Measurements from ENCODE around the gene STK31.
"Not testable (repeated sequence)": the region's sequence is repeated elsewhere in the genome, so short reads cannot be mapped to it uniquely, and the experiment has no call there.

The STK31 gene

GRCh38 chr7:23712368-23713284 is 2.6 kb downstream of the STK31 start:
- no peak for DNase-seq (ENCODE audit: low read depth, low spot score)

- DNase-seq (ENCODE audit: low read depth, low spot score), result no peak
These were observed 3.5 kb downstream of the STK31 start for GRCh38 chr7:23713285-23714149.

- DNase-seq (ENCODE audit: low read depth, low spot score), result no peak
These were observed 4.1 kb downstream of the STK31 start for GRCh38 chr7:23714150-23714464.

- no peak for DNase-seq (ENCODE audit: low read depth, low spot score)
These were observed 4.6 kb downstream of the STK31 start for GRCh38 chr7:23714579-23714978.

GRCh38 chr7:23715099-23715498 is 5.1 kb downstream of the STK31 start:
- no peak for DNase-seq (ENCODE audit: low read depth, low spot score)

GRCh38 chr7:23717788-23718187 is 7.8 kb downstream of the STK31 start:
- no peak for DNase-seq (ENCODE audit: low read depth, low spot score)

- DNase-seq (ENCODE audit: low read depth, low spot score), result no peak
These were observed 11.4 kb downstream of the STK31 start for GRCh38 chr7:23721456-23721855.

GRCh38 chr7:23722587-23723216 is 12.7 kb downstream of the STK31 start:
- DNase-seq (ENCODE audit: low read depth, low spot score), result not testable (repeated sequence)

- not testable (repeated sequence) for DNase-seq (ENCODE audit: low read depth, low spot score)
These were observed 14.1 kb downstream of the STK31 start for GRCh38 chr7:23724113-23724512.

- DNase-seq (ENCODE audit: low read depth, low spot score), result no peak
These were observed 32.0 kb downstream of the STK31 start for GRCh38 chr7:23742051-23742450.

- DNase-seq (ENCODE audit: low read depth, low spot score), result no peak
These were observed 33.2 kb downstream of the STK31 start for GRCh38 chr7:23743226-23743625.

GRCh38 chr7:23746629-23747028 is 36.6 kb downstream of the STK31 start:
- no peak for DNase-seq (ENCODE audit: low read depth, low spot score)

- DNase-seq (ENCODE audit: low read depth, low spot score), result no peak
These were observed 41.8 kb downstream of the STK31 start for GRCh38 chr7:23751852-23752251.

- DNase-seq (ENCODE audit: low read depth, low spot score), result not testable (repeated sequence)
These were observed 48.8 kb downstream of the STK31 start for GRCh38 chr7:23758839-23759238.

GRCh38 chr7:23759671-23760391 is 49.8 kb downstream of the STK31 start:
- no peak for DNase-seq (ENCODE audit: low read depth, low spot score)

GRCh38 chr7:23765943-23766342 is 55.9 kb downstream of the STK31 start:
- no peak for DNase-seq (ENCODE audit: low read depth, low spot score)

- no peak for DNase-seq (ENCODE audit: low read depth, low spot score)
These were observed 57.5 kb downstream of the STK31 start for GRCh38 chr7:23767514-23767913.

GRCh38 chr7:23768022-23768421 is 58.0 kb downstream of the STK31 start:
- no peak for DNase-seq (ENCODE audit: low read depth, low spot score)

- DNase-seq (ENCODE audit: low read depth, low spot score), result not testable (repeated sequence)
These were observed 69.3 kb downstream of the STK31 start for GRCh38 chr7:23779185-23779800.

GRCh38 chr7:23783115-23783514 is 73.1 kb downstream of the STK31 start:
- DNase-seq (ENCODE audit: low read depth, low spot score), result no peak

GRCh38 chr7:23787272-23787671 is 77.3 kb downstream of the STK31 start:
- DNase-seq (ENCODE audit: low read depth, low spot score), result no peak
